GM19193 (cell line): ENCODE measurements around the gene LHX6.
A peak's percentile ranks its signal among the peaks of the same experiment; 100 is the strongest.

Experiments used
- POLR2A ChIP-seq: IDR thresholded peaks from 4 replicates; pipeline ENCODE4 v1.6.1; 2011; ENCODE audit not compliant: insufficient read depth, insufficient read length; ENCODE audit errors: extremely low read depth

LHX6 gene

GRCh38 chr9:122190597-122191381 lies 38.0 kb downstream of the LHX6 start:
- no peak for TF ChIP-seq POLR2A

- no peak for TF ChIP-seq POLR2A
These were observed 40.4 kb downstream of the LHX6 start for GRCh38 chr9:122188369-122188768.

- no peak for TF ChIP-seq POLR2A
These were observed 41.8 kb downstream of the LHX6 start for GRCh38 chr9:122186777-122187470.

- no peak for TF ChIP-seq POLR2A
These were observed 42.5 kb downstream of the LHX6 start for GRCh38 chr9:122186301-122186700.

- no peak for TF ChIP-seq POLR2A
These were observed 44.2 kb downstream of the LHX6 start for GRCh38 chr9:122184551-122184950.

GRCh38 chr9:122183501-122183900 lies 45.3 kb downstream of the LHX6 start:
- TF ChIP-seq POLR2A: no peak

GRCh38 chr9:122180633-122181032 lies 48.1 kb downstream of the LHX6 start:
- TF ChIP-seq POLR2A: no peak

GRCh38 chr9:122179690-122180074 lies 49.1 kb downstream of the LHX6 start:
- no peak for TF ChIP-seq POLR2A

- no peak for TF ChIP-seq POLR2A
These were observed 49.6 kb downstream of the LHX6 start for GRCh38 chr9:122179054-122179689.

- no peak for TF ChIP-seq POLR2A
These were observed 51.8 kb downstream of the LHX6 start for GRCh38 chr9:122176916-122177315.

- TF ChIP-seq POLR2A: no peak
These were observed 55.1 kb downstream of the LHX6 start for GRCh38 chr9:122173670-122174069.

GRCh38 chr9:122172131-122172530 lies 56.6 kb downstream of the LHX6 start:
- no peak for TF ChIP-seq POLR2A

- TF ChIP-seq POLR2A: no peak
These were observed 60.4 kb downstream of the LHX6 start for GRCh38 chr9:122168356-122168755.

GRCh38 chr9:122164286-122164685 lies 64.5 kb downstream of the LHX6 start:
- TF ChIP-seq POLR2A: no peak

GRCh38 chr9:122162415-122162814 lies 66.3 kb downstream of the LHX6 start:
- TF ChIP-seq POLR2A: no peak

- no peak for TF ChIP-seq POLR2A
These were observed 68.9 kb downstream of the LHX6 start for GRCh38 chr9:122159925-122160246.

GRCh38 chr9:122159026-122159924 lies 69.5 kb downstream of the LHX6 start, which contains the start of the genes MORN5 and NDUFA8:
TSS of gene MORN5 (plus strand) at chr9:122159908. CDS start at chr9:122159973, 65 bp downstream.
TSS of gene NDUFA8 (minus strand) at chr9:122159779. CDS start at chr9:122159677, 102 bp downstream.
- peak; percentile 79 for TF ChIP-seq POLR2A
